Liver (tissue), 3 donors: ENCODE data around the gene NR4A1.
A peak's percentile ranks its signal among the peaks of the same experiment; 100 is the strongest.

ENCODE experiments used
- ATF3 ChIP-seq: IDR thresholded peaks from 2 replicates; pipeline ENCODE4 v1.6.1; 2016; ENCODE audit warnings: antibody characterized with exemption
- CTCF ChIP-seq: fragments of 150-350 bp; IDR thresholded peaks from 2 replicates; pipeline ENCODE4 v1.5.1; 2017; ENCODE audit warnings: improper control_type of control experiment, low read depth, low read length; ENCODE audit not compliant: missing input control
- FOXA1 ChIP-seq: IDR thresholded peaks from 2 replicates; pipeline ENCODE4 v1.6.1; 2016; ENCODE audit warnings: antibody characterized with exemption
- GABPA ChIP-seq, 2 donors: IDR thresholded peaks in 1 of 2; conservative IDR thresholded peaks in 1 of 2; 2 replicates each; pipeline ENCODE4 v1.6.1; 2016; ENCODE audit warnings: antibody characterized with exemption in 2 of 2, mild to moderate bottlenecking in 1 of 2, moderate library complexity in 1 of 2
- HNF4A ChIP-seq, 2 donors: conservative IDR thresholded peaks; 2 replicates each; pipeline ENCODE4 v1.6.1; 2016; ENCODE audit warnings: antibody characterized with exemption in 2 of 2, mild to moderate bottlenecking in 2 of 2
- JUND ChIP-seq, 2 donors: IDR thresholded peaks; 2 replicates each; pipeline ENCODE4 v1.6.1; 2016; ENCODE audit warnings: antibody characterized with exemption in 2 of 2
- MAX ChIP-seq: IDR thresholded peaks from 2 replicates; pipeline ENCODE4 v1.6.1; 2016; ENCODE audit warnings: antibody characterized with exemption
- NR2F2 ChIP-seq: IDR thresholded peaks from 2 replicates; pipeline ENCODE4 v1.6.1; 2016; ENCODE audit warnings: antibody characterized with exemption
- RAD21 ChIP-seq, 2 donors: IDR thresholded peaks; 2 replicates each; pipeline ENCODE4 v1.6.1; 2016; ENCODE audit warnings: antibody characterized with exemption in 2 of 2, mild to moderate bottlenecking in 2 of 2
- REST ChIP-seq: IDR thresholded peaks from 2 replicates; pipeline ENCODE4 v1.6.1; 2016; ENCODE audit warnings: antibody characterized with exemption, mild to moderate bottlenecking
- RXRA ChIP-seq, 2 donors: IDR thresholded peaks; 2 replicates each; pipeline ENCODE4 v1.6.1; 2017 to 2018; ENCODE audit warnings: antibody characterized with exemption in 2 of 2, mild to moderate bottlenecking in 1 of 2
- SP1 ChIP-seq: IDR thresholded peaks from 2 replicates; pipeline ENCODE4 v1.6.1; 2018; ENCODE audit warnings: antibody characterized with exemption, mild to moderate bottlenecking
- TAF1 ChIP-seq: conservative IDR thresholded peaks from 2 replicates; pipeline ENCODE4 v1.6.1; 2016; ENCODE audit warnings: antibody characterized with exemption, mild to moderate bottlenecking
- YY1 ChIP-seq: IDR thresholded peaks from 2 replicates; pipeline ENCODE4 v1.6.1; 2016; ENCODE audit warnings: antibody characterized with exemption, mild to moderate bottlenecking
- donor health status: healthy.
- donor health status: healthy.

GRCh38 chr12:52010152-52010622, 41.1 kb upstream of the NR4A1 start:
- peak; percentile 42 for TF ChIP-seq SP1
- no peak for TF ChIP-seq REST
- no peak for TF ChIP-seq CTCF
- TF ChIP-seq RAD21 (IDR thresholded peaks at IDR 0.05): no peak
- no peak for TF ChIP-seq TAF1
- no peak for TF ChIP-seq JUND (IDR thresholded peaks at IDR 0.05)
- no peak for TF ChIP-seq MAX
- no peak for TF ChIP-seq YY1
- no peak for TF ChIP-seq ATF3
- no peak for TF ChIP-seq RXRA (IDR thresholded peaks at IDR 0.05)
- TF ChIP-seq GABPA (IDR thresholded peaks at IDR 0.05 in 1 of 2, conservative IDR thresholded peaks at IDR 0.05 in 1 of 2): no peak
- no peak for TF ChIP-seq FOXA1
- no peak for TF ChIP-seq HNF4A (conservative IDR thresholded peaks at IDR 0.05)
- no peak for TF ChIP-seq NR2F2
